HG03575 (cell line): Measurements from ENCODE around the gene RING1.
"Not testable (repeated sequence)": the region's sequence is repeated elsewhere in the genome, so short reads cannot be mapped to it uniquely, and the experiment has no call there.

Experiments used
- ATAC-seq: cut with Tn5 transposase; IDR thresholded peaks from one replicate; pipeline ENCODE4 v1.9.1; 2021; ENCODE audit not compliant: unreplicated experiment, insufficient number of reproducible peaks, low FRiP score; ENCODE audit errors: extremely low read depth

RING1 gene

GRCh38 chr6:33217681-33218080 lies 9.4 kb downstream of the RING1 start:
- no peak for ATAC-seq

- not testable (repeated sequence) for ATAC-seq
Observed at GRCh38 chr6:33226503-33227120, 18.3 kb downstream of the RING1 start.

- no peak for ATAC-seq
Observed at GRCh38 chr6:33235221-33235634, 26.9 kb downstream of the RING1 start.

- ATAC-seq, result no peak
Observed at GRCh38 chr6:33236328-33236727, 28.0 kb downstream of the RING1 start.

DNA sequence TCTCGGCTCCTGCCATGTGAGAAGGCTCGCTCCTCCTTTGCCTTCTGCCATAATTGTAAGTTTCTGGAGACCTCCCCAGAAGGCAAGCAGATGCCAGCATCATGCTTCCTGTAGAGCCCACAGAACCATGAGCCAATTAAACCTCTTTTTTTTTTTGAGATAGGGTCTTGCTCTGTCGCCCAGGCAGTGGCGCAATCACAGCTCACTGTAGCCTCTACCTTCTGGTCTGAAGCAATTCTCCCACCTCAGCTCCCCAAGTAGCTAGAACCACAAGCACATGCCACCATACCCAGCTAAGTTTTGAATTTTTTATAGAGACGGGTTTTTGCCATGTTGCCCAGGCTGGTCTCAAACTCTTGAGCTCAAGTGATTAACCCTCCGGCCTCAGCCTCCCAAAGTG lies 28.6 kb downstream of the RING1 start:
- no peak for ATAC-seq

GRCh38 chr6:33237741-33238140 lies 29.4 kb downstream of the RING1 start:
- no peak for ATAC-seq

DNA sequence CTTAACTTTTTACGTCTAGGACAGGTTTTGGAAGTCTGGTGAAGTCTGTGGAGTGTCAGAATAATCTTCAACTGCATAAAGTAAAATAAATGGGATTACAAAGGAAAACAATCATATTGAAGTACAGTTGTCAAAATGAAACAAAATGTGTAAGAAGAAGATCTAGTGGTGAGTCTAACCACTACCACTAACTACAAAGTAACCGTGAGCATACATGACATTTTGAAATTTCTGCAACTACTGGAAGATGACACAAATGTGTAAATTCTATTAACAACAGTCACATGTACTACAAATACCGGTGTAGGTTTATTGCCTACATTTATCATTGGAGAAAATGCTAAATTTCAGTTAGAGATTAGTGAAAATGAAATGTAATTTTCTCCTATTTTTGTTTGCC lies 33.7 kb downstream of the RING1 start:
- no peak for ATAC-seq

GRCh38 chr6:33243476-33243875 lies 35.2 kb downstream of the RING1 start:
- no peak for ATAC-seq

DNA sequence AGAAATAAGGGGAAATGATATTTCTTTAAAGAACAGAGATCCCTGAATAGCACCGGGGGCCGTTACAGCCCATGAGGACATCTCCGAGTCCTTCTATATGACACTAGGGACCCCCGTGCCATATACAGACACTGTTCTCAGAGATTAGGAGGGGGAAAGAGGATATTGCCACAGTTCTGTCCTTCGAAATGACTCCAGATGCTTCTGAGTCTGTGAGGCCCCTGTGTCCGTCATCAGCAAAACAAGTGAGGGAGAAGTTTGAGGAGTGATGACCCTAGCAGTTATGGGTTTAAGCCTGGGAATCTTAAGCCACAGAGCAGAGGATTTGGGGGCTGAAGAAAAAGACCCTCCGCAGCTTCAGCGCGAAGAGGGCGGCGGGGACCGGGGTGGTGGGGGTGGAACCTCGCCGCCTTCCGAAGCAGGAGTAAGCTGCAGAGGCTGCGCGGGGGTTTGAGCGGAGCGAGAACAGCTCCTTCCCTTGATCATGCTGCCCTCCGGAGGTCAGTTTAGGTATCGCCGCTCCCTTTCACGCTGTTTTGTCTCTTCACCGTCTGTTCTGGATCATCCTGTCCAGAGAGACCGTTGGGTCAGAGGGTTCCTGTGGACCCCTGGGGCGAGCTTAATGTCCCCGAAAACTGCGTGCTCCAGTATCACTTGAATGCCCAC lies 39.8 kb downstream of the RING1 start:
- ATAC-seq, result no peak

DNA sequence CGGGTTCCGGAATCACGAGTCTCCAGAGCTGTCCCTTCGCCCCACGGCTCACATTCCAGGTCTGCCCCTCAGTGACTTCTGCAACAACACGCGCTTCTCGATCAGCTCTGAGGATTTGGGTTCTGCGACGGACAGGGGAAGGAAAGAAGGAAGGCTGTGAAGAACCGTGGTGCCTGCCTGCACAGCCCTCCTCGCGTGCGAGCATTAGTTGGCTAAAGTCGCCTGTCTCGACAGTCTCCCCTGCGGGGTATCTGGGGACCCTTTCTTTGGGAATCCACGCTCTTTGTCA lies 40.3 kb downstream of the RING1 start:
- no peak for ATAC-seq

DNA sequence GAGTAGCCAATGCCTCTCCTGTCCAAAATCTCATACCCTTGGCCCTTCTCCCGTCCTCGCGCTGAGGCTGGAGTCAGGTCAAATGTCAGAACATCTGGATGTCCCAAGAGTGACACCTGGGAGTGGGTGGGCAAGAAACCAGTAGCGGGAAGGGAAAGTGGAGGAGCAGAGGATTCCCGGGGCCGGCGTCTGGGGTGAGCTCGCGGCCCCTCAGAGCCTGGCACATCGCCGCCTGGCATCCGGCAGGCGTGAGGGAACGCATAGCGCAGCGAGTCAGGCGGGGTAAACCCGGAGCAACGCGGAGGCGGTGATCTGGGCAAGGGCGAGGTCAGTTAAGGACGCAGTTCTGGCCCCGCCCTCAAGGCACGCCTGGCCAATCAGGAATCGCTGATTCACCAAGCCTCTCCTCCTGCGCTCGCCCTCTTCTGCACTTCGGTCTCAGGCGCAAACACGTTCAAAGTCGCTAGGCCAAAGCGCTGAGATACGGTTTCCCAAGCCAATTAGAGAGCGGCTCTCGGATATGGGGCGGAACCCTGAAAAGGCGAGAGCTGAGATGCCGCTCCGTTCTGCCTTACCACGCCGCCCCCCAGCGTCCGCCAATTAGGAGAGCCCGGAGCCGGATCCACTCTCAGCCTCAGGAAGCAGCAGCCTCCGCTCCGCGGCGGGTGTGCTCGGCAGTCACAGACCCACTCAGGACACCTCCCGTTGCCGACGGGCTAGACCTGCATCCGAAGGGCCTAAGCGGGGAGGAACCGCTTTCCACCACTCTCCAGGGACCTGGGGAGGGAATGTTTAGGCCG lies 40.8 kb downstream of the RING1 start:
- ATAC-seq, result peak; percentile 37

GRCh38 chr6:33249732-33250630 lies 41.7 kb downstream of the RING1 start:
- no peak for ATAC-seq

- ATAC-seq, result no peak
Observed at GRCh38 chr6:33250731-33251130, 42.4 kb downstream of the RING1 start.

DNA sequence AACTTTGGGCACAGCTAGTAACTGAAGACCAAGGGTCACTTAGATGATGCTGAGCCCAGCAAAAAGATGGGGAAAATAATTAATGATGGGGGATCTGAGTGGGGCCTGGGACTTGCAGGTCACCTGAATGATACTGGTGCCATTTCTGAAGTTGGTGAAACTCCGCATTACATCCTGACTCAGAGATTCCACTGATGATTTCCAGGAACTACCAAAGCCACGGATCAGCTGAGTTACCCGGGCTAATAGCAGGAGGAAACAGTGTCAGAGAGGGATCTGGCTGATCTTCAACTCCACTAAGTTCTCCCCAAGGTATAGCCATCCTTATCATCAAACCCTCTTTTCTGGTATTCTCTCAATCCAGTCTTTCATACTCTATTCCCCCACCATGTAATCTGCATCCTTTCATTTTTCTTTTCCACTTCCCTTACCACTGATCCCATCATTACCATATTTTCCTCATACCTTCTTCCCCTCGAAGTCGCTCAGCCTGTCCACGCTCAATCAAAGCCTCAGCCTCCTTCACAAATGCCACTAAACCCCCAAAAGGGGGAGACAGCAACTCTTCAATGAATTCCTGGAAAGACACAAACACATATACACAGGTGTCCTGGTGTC lies 43.2 kb downstream of the RING1 start:
- no peak for ATAC-seq

GRCh38 chr6:33252759-33253158 lies 44.5 kb downstream of the RING1 start:
- no peak for ATAC-seq

DNA sequence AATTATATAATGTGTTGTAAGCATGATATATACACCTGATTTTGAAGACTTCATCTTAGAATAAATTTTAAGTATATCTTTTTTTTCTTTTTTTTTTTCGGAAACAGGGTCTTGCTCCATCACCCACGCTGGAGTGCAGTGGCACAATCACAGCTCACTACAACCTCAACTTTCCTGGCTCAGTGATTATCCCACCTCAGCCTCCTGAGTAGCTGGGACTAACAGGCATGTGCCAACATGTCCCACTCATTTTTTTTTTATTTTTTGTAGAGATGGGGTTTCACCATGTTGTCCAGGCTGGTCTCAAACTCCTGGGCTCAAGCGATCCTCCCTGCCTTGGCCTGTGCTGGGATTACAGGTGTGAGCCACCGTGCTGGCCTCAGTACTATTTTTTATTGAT lies 46.3 kb downstream of the RING1 start:
- no peak for ATAC-seq

- ATAC-seq, result no peak
Observed at GRCh38 chr6:33259032-33259431, 50.7 kb downstream of the RING1 start.
